GM23248 (cell line): ENCODE results near the gene UGT2B7. TPM values are rescaled to one million over a fixed set of nuclear protein-coding genes. Genes with fewer than 3 reads are reported as not detected.

Source experiments
- DNase-seq: peaks from one replicate; pipeline ENCODE4 v3.0.0-alpha.2; 2015
- H2AFZ ChIP-seq: fragments of 200-600 bp; sonication (generic); 2 replicates; pipeline ENCODE4 v1.6.1; 2016; ENCODE audit warnings: antibody characterized with exemption
- H3F3A ChIP-seq: fragments of 200-600 bp; sonication (generic); 2 replicates; pipeline ENCODE4 v1.6.1; 2016; ENCODE audit warnings: mild to moderate bottlenecking, antibody characterized with exemption, mixed run types; ENCODE audit not compliant: insufficient read depth
- H3K27ac ChIP-seq: fragments of 200-600 bp; sonication (generic); 2 replicates; pipeline ENCODE4 v1.5.1; 2016; ENCODE audit warnings: mild to moderate bottlenecking
- H3K27me3 ChIP-seq: fragments of 200-600 bp; sonication (generic); replicated peaks from 2 replicates; pipeline ENCODE4 v1.6.1; 2016; ENCODE audit warnings: mild to moderate bottlenecking; ENCODE audit not compliant: insufficient read depth
- H3K36me3 ChIP-seq: fragments of 200-600 bp; sonication (generic); 2 replicates; pipeline ENCODE4 v1.6.1; 2016; ENCODE audit warnings: low read depth, mild to moderate bottlenecking
- H3K4me1 ChIP-seq: fragments of 200-600 bp; sonication (generic); 2 replicates; pipeline ENCODE4 v1.6.1; 2016; ENCODE audit warnings: mild to moderate bottlenecking; ENCODE audit not compliant: insufficient read depth
- H3K4me2 ChIP-seq: fragments of 200-600 bp; sonication (generic); one replicate; pipeline ENCODE4 v1.6.1; 2016; ENCODE audit warnings: mild to moderate bottlenecking; ENCODE audit not compliant: unreplicated experiment
- H3K4me3 ChIP-seq: fragments of 200-600 bp; sonication (generic); 2 replicates; pipeline ENCODE4 v1.5.1; 2016; ENCODE audit warnings: mild to moderate bottlenecking
- H3K79me2 ChIP-seq: fragments of 200-600 bp; sonication (generic); 2 replicates; pipeline ENCODE4 v1.6.1; 2016; ENCODE audit warnings: mild to moderate bottlenecking; ENCODE audit not compliant: insufficient read depth
- H3K9ac ChIP-seq: fragments of 200-600 bp; sonication (generic); 2 replicates; pipeline ENCODE4 v1.6.1; 2016; ENCODE audit warnings: mild to moderate bottlenecking
- H3K9me2 ChIP-seq: fragments of 200-600 bp; sonication (generic); 2 replicates; pipeline ENCODE4 v1.6.1; 2016; ENCODE audit warnings: mixed run types, mild to moderate bottlenecking, moderate library complexity; ENCODE audit not compliant: insufficient read depth
- H3K9me3 ChIP-seq: fragments of 200-600 bp; sonication (generic); one replicate; pipeline ENCODE4 v1.6.1; 2017; ENCODE audit warnings: low read depth
- H4K20me1 ChIP-seq: fragments of 200-600 bp; sonication (generic); 2 replicates; pipeline ENCODE4 v1.6.0; 2016; ENCODE audit not compliant: insufficient read depth
- EZH2 ChIP-seq: fragments of 200-600 bp; sonication (generic); IDR thresholded peaks from 2 replicates; pipeline ENCODE4 v1.6.1; 2018; ENCODE audit warnings: antibody characterized with exemption, mild to moderate bottlenecking; ENCODE audit not compliant: insufficient read depth, poor library complexity, severe bottlenecking
- EZH2phosphoT487 ChIP-seq: fragments of 200-600 bp; sonication (generic); IDR thresholded peaks from 2 replicates; pipeline ENCODE4 v1.6.1; 2018; ENCODE audit warnings: antibody characterized with exemption, moderate library complexity, mild to moderate bottlenecking, low read depth; ENCODE audit not compliant: insufficient read depth
- WGBS, 2 experiments: methylation state at CpG; one replicate each; pipeline ENCODE4 v1.1.6; 2015 to 2017; ENCODE audit warnings: low lambda C conversion rate in 2 of 2, low coverage in 1 of 2; ENCODE audit errors: missing lambda C conversion rate in 2 of 2; 5-methylcytosine and 5-hydroxymethylcytosine counted together
- in situ Hi-C: fragments of 300-500 bp; cut with MboI; formaldehyde crosslinking; loops from 2 replicates; pipeline ENCODE4 v1.15.0; 2020
- polyA plus RNA-seq: library from polyadenylated mRNA; unstranded; fragments of >200 nt; fragmentation: Nextera tagmentation; extraction: Ambion mirVana; gene quantifications from 2 replicates; pipeline ENCODE4 v1.2.1, GENCODE V29; 2016
- total RNA-seq: library from RNA; depleted of rRNA; stranded (reverse); fragments of >200 nt; shearing (Covaris generic); gene quantifications from 2 replicates; pipeline ENCODE4 v1.2.3, GENCODE V29; 2014

The UGT2B7 gene
- total and polyA plus RNA-seq, 2 experiments from 2014 or later = not detected

- H3K4me2 ChIP-seq = no peak overlapping the region
- no peak overlapping the region for H2AFZ ChIP-seq
- H3K27ac ChIP-seq = no peak overlapping the region
- no peaks in the 10 kb centered on the region for H3K9me2 ChIP-seq
- H3K9ac ChIP-seq = no peak overlapping the region
- no peak for DNase-seq
- H4K20me1 ChIP-seq = no peaks in the 10 kb centered on the region
- no peaks in the 10 kb centered on the region for H3K79me2 ChIP-seq
- whole genome bisulfite sequencing, 2 experiments = 32% methylated on average over 6 of the region's 6 CpGs
- H3K27me3 ChIP-seq = no peaks in the 10 kb centered on the region
- H3K9me3 ChIP-seq = no peaks in the 10 kb centered on the region
- H3K4me3 ChIP-seq = no peak overlapping the region
- no peaks in the 10 kb centered on the region for H3K4me1 ChIP-seq
- H3K36me3 ChIP-seq = no peaks in the 10 kb centered on the region
- no peaks in the 10 kb centered on the region for H3F3A ChIP-seq
- TF ChIP-seq EZH2 (no peak), EZH2phosphoT487 (no peak)
- in situ Hi-C loops = no loop called here
Observed at GRCh38 chr4:69058410-69059059, 37.7 kb upstream of the UGT2B7 start.

DNA sequence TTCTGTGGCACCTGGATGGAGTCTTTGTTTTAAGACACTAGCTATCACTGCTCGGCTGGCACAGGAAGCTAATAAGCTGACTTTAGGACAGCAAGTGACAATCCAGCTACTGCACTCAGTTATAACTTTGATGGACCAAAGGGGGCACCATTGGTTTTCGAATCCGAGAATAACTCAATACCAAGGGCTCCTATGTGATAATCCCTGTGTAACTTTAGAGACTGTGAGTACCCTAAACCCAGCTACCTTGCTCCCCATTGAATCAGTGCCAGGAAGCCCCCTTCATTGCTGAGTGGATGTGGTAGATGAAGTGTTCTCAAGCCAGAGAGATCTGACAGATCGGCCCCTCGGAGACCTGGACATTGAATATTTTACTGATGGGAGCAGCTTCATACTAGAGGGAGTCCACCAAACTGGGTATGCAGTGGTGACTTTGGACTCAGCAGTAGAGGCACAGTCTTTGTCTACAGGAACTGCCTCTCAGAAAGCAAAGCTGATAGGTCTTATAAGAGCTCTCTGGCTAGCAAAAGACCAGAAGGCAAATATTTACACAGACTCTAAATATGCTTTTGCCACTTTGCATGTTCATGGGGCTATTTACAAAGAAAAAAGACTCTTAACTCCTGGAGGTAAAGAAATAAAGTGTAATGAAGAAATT is 35.5 kb upstream of the UGT2B7 start:
- TF ChIP-seq EZH2phosphoT487 (no peak), EZH2 (no peak)
- no peaks in the 10 kb centered on the region for H3K9me2 ChIP-seq
- WGBS, 2 experiments = 40 to 43% methylated on average over 5 of the region's 5 CpGs
- no peak overlapping the region for H2AFZ ChIP-seq
- H3K4me3 ChIP-seq = no peak overlapping the region
- H4K20me1 ChIP-seq = no peaks in the 10 kb centered on the region
- H3K9me3 ChIP-seq = no peaks in the 10 kb centered on the region
- H3F3A ChIP-seq = no peaks in the 10 kb centered on the region
- no peaks in the 10 kb centered on the region for H3K27me3 ChIP-seq
- no peak overlapping the region for H3K27ac ChIP-seq
- H3K9ac ChIP-seq = no peak overlapping the region
- DNase-seq = no peak
- no peaks in the 10 kb centered on the region for H3K79me2 ChIP-seq
- H3K4me2 ChIP-seq = no peak overlapping the region
- no peaks in the 10 kb centered on the region for H3K36me3 ChIP-seq
- in situ Hi-C loops = no loop called here
- no peaks in the 10 kb centered on the region for H3K4me1 ChIP-seq

DNA sequence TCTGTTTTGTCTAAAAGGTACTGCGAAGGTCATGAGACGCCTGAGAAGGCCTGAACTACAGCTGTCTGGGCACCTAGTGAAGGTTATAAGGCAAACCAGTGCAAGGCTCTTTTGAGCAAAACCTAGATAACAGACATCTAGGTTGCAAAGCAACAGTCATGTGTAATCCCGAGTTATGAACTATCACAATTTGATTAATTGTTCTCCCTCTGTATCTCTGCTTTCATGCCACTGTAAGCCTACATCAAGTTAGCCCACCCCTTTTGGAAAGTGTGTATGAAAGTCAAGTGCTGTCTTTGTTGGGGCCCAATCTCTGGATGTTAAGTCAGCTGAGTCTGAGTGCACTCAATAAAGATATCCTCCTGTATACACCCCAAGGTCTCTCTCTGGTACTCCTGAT is 31.9 kb upstream of the UGT2B7 start:
- no peak for TF ChIP-seq EZH2phosphoT487
- TF ChIP-seq EZH2 = no peak

DNA sequence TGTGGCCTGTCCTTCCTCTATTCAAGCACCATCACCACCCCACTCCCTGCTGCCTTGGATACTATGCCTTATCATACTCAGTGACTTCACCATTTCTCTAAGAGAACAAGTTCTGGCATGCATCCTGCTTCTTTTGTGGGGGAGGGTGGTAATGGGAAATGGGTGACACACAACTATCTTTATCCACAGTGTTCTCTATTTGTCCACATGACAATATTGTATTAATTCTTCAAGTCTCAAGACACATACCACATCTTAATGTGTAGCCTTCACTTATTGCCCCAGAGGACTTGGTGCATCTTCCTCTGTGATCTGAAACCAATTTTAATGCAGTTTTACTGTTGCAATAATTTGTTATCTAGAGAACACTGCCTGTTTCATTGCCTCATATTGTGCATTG is 29.3 kb upstream of the UGT2B7 start:
- H3K27me3 ChIP-seq = no peaks in the 10 kb centered on the region
- H3F3A ChIP-seq = no peaks in the 10 kb centered on the region
- no peaks in the 10 kb centered on the region for H4K20me1 ChIP-seq
- in situ Hi-C loops = no loop called here
- no peak overlapping the region for H3K4me3 ChIP-seq
- H3K9ac ChIP-seq = no peak overlapping the region
- no peak overlapping the region for H3K4me2 ChIP-seq
- no peaks in the 10 kb centered on the region for H3K9me2 ChIP-seq
- H3K27ac ChIP-seq = no peak overlapping the region
- DNase-seq = no peak
- no peaks in the 10 kb centered on the region for H3K4me1 ChIP-seq
- no peaks in the 10 kb centered on the region for H3K9me3 ChIP-seq
- H2AFZ ChIP-seq = no peak overlapping the region
- H3K79me2 ChIP-seq = no peaks in the 10 kb centered on the region
- TF ChIP-seq EZH2 (no peak), EZH2phosphoT487 (no peak)
- H3K36me3 ChIP-seq = no peaks in the 10 kb centered on the region

More for the DNA sequence above, 31.9 kb upstream of the UGT2B7 start:
- no peak overlapping the region for H2AFZ ChIP-seq
- H3K4me2 ChIP-seq = no peak overlapping the region
- WGBS, 2 experiments = 45 to 51% methylated on average over 3 of the region's 3 CpGs
- H3K79me2 ChIP-seq = no peaks in the 10 kb centered on the region
- no peaks in the 10 kb centered on the region for H3K9me2 ChIP-seq
- H3K4me1 ChIP-seq = no peaks in the 10 kb centered on the region
- H4K20me1 ChIP-seq = no peaks in the 10 kb centered on the region
- no peak overlapping the region for H3K4me3 ChIP-seq
- H3K27ac ChIP-seq = no peak overlapping the region
- DNase-seq = no peak
- H3K36me3 ChIP-seq = no peaks in the 10 kb centered on the region
- in situ Hi-C loops = no loop called here
- H3K27me3 ChIP-seq = no peaks in the 10 kb centered on the region
- H3F3A ChIP-seq = no peaks in the 10 kb centered on the region
- H3K9me3 ChIP-seq = no peaks in the 10 kb centered on the region
- no peak overlapping the region for H3K9ac ChIP-seq

DNA sequence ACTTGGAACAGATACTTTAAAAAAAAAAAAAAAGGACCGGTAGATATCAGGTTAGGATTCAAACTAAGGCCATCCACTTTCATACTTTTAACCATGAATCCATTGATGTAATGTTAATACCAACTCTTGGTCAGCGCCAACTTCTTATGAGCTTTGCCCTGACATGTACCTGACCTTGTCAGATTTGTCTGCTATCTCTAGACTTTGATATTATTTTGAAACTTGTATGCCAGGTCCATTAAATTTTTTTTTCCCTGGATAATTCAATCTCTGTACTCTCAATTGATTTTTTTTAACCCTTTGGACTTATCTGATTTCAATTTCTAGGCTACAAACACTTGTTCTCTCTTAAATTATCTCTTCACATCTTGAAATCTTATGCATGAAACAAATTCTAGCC is 27.2 kb upstream of the UGT2B7 start:
- no peak overlapping the region for H3K27ac ChIP-seq
- H3K9me2 ChIP-seq = no peaks in the 10 kb centered on the region
- H3F3A ChIP-seq = no peaks in the 10 kb centered on the region
- H3K27me3 ChIP-seq = no peaks in the 10 kb centered on the region
- H3K4me3 ChIP-seq = no peak overlapping the region
- 58 to 59% methylated on average over 2 of the region's 2 CpGs for WGBS, 2 experiments
- no peak overlapping the region for H2AFZ ChIP-seq
- DNase-seq = no peak
- H3K4me1 ChIP-seq = no peaks in the 10 kb centered on the region
- no peaks in the 10 kb centered on the region for H4K20me1 ChIP-seq
- no peak overlapping the region for H3K9ac ChIP-seq
- H3K4me2 ChIP-seq = no peak overlapping the region
- H3K9me3 ChIP-seq = no peaks in the 10 kb centered on the region
- no peak for TF ChIP-seq EZH2
- no peak for TF ChIP-seq EZH2phosphoT487
- no peaks in the 10 kb centered on the region for H3K36me3 ChIP-seq
- in situ Hi-C loops = no loop called here
- H3K79me2 ChIP-seq = no peaks in the 10 kb centered on the region
